Thoracic aorta (tissue), 2 donors: ENCODE data around the gene KAT8. TPM values are rescaled to one million over a fixed set of nuclear protein-coding genes. Genes with fewer than 3 reads are reported as not detected.
"Not testable (repeated sequence)": the region's sequence is repeated elsewhere in the genome, so short reads cannot be mapped to it uniquely, and the experiment has no call there.

Experiments
- ATAC-seq: fragments of 150-250 bp; one replicate; pipeline ENCODE4 v1.8.0; 2017; ENCODE audit warnings: low read depth; ENCODE audit not compliant: insufficient number of reproducible peaks, low FRiP score
- DNase-seq: peaks from one replicate; pipeline ENCODE4 v3.0.0-alpha.2; 2020; ENCODE audit warnings: low spot score
- H3K27ac ChIP-seq, 2 donors: fragments of 200-600 bp; sonication (generic); 1 replicate in 1 of 2; 2 replicates in 1 of 2; pipeline ENCODE4 v1.5.1; 2016; ENCODE audit warnings: mild to moderate bottlenecking in 2 of 2, moderate library complexity in 2 of 2
- H3K27me3 ChIP-seq: fragments of 200-600 bp; sonication (generic); replicated peaks from 2 replicates; pipeline ENCODE4 v1.6.0; 2016; ENCODE audit warnings: mild to moderate bottlenecking; ENCODE audit not compliant: insufficient read depth
- H3K36me3 ChIP-seq: fragments of 200-600 bp; sonication (generic); one replicate; pipeline ENCODE4 v1.5.1; 2016
- H3K4me1 ChIP-seq, 2 donors: fragments of 200-600 bp; sonication (generic); 1 replicate in 1 of 2; 2 replicates in 1 of 2; pipeline versions ENCODE4 v1.5.1 to v1.6.0; 2016; ENCODE audit warnings: low read depth in 2 of 2, mild to moderate bottlenecking in 1 of 2; ENCODE audit not compliant: control insufficient read depth in 1 of 2
- H3K4me3 ChIP-seq: fragments of 200-600 bp; sonication (generic); 2 replicates; pipeline ENCODE4 v1.5.1; 2016; ENCODE audit warnings: mild to moderate bottlenecking
- H3K9me3 ChIP-seq: fragments of 200-600 bp; sonication (generic); 2 replicates; pipeline ENCODE4 v1.5.1; 2016
- total RNA-seq, 2 donors: library from RNA; depleted of rRNA; stranded (reverse); fragments of >200 nt; gene quantifications; one replicate each; pipeline versions ENCODE4 v1.1.0 to v1.2.3, GENCODE V29; 2016
- TF ChIP-seq, protein P1 (sequence below): fragments of 200-600 bp; sonication (generic); IDR thresholded peaks from one replicate; pipeline ENCODE4 v1.5.1; 2019; ENCODE audit warnings: antibody characterized with exemption

Gene KAT8
- total RNA-seq, 2 donors from 2014 or later = 62.5 to 75.7 TPM

- Histone ChIP-seq H3K4me1 (no peaks in the 10 kb centered on the region), H3K27ac (no peak within 1 kb of the TSS), H3K36me3 (no peaks in the 10 kb centered on the region), H3K4me3 (no peak within 1 kb of the TSS), H3K9me3 (no peaks in the 10 kb centered on the region), H3K27me3 (no peaks in the 10 kb centered on the region)
- ATAC-seq (no peak), DNase-seq (no peak)
- TF ChIP-seq, protein P1, sequence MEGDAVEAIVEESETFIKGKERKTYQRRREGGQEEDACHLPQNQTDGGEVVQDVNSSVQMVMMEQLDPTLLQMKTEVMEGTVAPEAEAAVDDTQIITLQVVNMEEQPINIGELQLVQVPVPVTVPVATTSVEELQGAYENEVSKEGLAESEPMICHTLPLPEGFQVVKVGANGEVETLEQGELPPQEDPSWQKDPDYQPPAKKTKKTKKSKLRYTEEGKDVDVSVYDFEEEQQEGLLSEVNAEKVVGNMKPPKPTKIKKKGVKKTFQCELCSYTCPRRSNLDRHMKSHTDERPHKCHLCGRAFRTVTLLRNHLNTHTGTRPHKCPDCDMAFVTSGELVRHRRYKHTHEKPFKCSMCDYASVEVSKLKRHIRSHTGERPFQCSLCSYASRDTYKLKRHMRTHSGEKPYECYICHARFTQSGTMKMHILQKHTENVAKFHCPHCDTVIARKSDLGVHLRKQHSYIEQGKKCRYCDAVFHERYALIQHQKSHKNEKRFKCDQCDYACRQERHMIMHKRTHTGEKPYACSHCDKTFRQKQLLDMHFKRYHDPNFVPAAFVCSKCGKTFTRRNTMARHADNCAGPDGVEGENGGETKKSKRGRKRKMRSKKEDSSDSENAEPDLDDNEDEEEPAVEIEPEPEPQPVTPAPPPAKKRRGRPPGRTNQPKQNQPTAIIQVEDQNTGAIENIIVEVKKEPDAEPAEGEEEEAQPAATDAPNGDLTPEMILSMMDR = no peak
Measured at GRCh38 chr16:31149894-31150890, 32.7 kb downstream of the KAT8 start, which contains the start of gene PRSS36. Gene PRSS36 (minus strand): TSS chr16:31150066. CDS start chr16:31150035, 31 bp downstream.

GRCh38 chr16:31150976-31151375 lies 33.5 kb downstream of the KAT8 start:
- not testable (repeated sequence) for H3K27me3 ChIP-seq, ATAC-seq, H3K27ac ChIP-seq, H3K36me3 ChIP-seq, H3K4me1 ChIP-seq, H3K9me3 ChIP-seq, DNase-seq, H3K4me3 ChIP-seq

DNA sequence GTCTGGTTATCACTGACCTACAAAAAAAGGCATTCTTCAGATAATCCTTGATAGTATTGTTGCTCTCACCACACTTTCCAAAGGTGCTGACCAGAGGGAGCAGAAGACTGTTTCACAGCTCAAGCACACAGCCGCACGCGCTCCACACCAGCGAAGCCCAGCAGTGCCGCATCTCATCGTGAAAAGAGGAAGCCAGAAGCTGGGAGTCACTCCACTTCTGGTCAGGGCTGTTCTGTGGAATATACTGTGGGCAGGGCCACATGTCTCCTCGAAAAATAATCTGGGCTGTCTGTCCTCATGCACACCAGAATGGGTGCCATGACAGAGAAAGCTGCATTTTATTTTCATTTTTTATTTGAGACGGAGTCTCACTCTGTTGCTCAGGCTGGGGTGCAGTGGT lies 39.7 kb downstream of the KAT8 start:
- Histone ChIP-seq H3K36me3 (no peaks in the 10 kb centered on the region), H3K27ac (no peak overlapping the region), H3K4me3 (no peak overlapping the region), H3K9me3 (no peaks in the 10 kb centered on the region), H3K27me3 (no peaks in the 10 kb centered on the region), H3K4me1 (peaks cover 0 to 5% of the 10 kb centered on the region in 2 donors)
- TF ChIP-seq, protein P1 = no peak
- no peak for DNase-seq
- no peak for ATAC-seq

- Histone ChIP-seq H3K4me1 (no peaks in the 10 kb centered on the region), H3K27me3 (no peaks in the 10 kb centered on the region), H3K4me3 (no peak overlapping the region), H3K36me3 (no peaks in the 10 kb centered on the region), H3K27ac (no peak overlapping the region), H3K9me3 (no peaks in the 10 kb centered on the region)
- ATAC-seq = no peak
- TF ChIP-seq, protein P1 = no peak
- no peak for DNase-seq
Measured at GRCh38 chr16:31167315-31167714, 49.9 kb downstream of the KAT8 start.

GRCh38 chr16:31168848-31169247 lies 51.4 kb downstream of the KAT8 start:
- Histone ChIP-seq H3K4me3 (no peak overlapping the region), H3K27me3 (no peaks in the 10 kb centered on the region), H3K9me3 (no peaks in the 10 kb centered on the region), H3K27ac (no peak overlapping the region), H3K36me3 (no peaks in the 10 kb centered on the region), H3K4me1 (no peaks in the 10 kb centered on the region)
- no peak for ATAC-seq
- TF ChIP-seq, protein P1 = no peak
- DNase-seq = no peak

- not testable (repeated sequence) for H3K4me3 ChIP-seq, H3K36me3 ChIP-seq, H3K27ac ChIP-seq, H3K27me3 ChIP-seq, ATAC-seq, H3K9me3 ChIP-seq, H3K4me1 ChIP-seq, DNase-seq
Measured at GRCh38 chr16:31170048-31170447, 52.6 kb downstream of the KAT8 start.
